GM23338 (cell line): Measurements from ENCODE around the gene CFAP65.

ENCODE experiments used
- CTCF ChIP-seq, 2 experiments: fragments of 200-600 bp in 1 of 2; sonication (generic) in 1 of 2; conservative IDR thresholded peaks; 2 replicates each; pipeline versions ENCODE4 v1.5.1 to v1.6.1; 2016 to 2017; ENCODE audit warnings: antibody characterized with exemption in 2 of 2, low read depth in 2 of 2, mild to moderate bottlenecking in 2 of 2, moderate library complexity in 1 of 2
- POLR2AphosphoS5 ChIP-seq: IDR thresholded peaks from 2 replicates; pipeline ENCODE4 v1.6.1; 2016; ENCODE audit warnings: antibody characterized with exemption, low read depth

DNA sequence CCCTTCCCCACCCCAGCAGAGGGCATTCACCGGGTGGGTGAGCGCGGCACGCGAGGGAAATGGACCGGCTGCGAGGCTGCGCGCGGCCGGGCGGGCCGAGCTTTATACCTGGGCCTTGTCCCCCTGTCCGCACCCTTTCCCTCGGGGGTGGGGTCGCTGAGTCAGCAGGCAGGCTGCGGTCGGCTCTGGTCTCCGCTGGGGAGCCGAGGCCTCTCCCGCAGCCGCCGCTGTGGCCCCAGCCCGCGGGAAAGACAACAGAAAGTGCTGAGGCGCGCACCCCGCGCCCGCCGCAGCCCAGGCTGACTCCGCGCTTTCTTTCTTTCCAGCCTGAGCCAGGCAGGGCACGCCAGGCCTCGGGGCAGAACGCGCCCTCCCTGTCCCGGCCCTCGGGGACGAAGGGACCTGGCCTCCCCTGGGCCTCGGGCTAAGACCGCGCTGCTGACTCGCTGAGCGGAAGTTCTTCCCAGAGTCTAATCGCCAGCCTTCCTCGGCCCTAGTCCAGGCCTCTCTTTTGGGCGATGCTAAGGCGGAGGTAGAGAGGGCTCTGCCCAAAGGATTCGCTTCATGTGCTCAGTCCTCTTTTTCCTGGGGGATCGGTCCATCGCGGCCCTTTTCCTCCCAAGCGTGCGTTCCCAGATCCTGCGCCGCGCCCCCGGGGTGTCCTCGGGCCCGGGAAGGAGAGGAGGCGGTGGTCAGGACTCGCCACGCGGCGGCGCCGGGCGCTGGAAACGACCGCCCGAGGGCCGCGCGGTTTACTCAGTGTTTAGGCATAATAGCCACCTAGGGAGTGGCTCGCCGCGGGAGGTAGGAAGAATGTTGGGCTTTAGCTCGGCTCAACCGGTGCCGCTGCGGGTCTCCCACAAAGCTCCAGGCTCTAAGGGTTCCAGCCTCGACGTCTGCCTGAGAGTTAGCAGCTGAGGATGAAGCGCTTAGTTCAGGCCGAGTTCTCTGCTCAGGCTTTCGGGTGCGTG lies 47.7 kb downstream of the CFAP65 start, which contains the start of gene CRYBA2:
- TF ChIP-seq CTCF (conservative IDR thresholded peaks at IDR 0.05; ENCODE audit: low read depth in 2 of 2), result 0 out of 4 replicates have a peak, but pooled peaks of 1 of the 2 experiments have one; percentile 5
- TF ChIP-seq POLR2AphosphoS5, result no peak
